Measurements from ENCODE around the gene TMEM131L. TPM values are rescaled to one million over a fixed set of nuclear protein-coding genes. Genes with fewer than 3 reads are reported as not detected.

Gene TMEM131L
- polyA plus RNA-seq, 2 of the 4 experiments (the other 2 are of a cell fraction): 3.4 to 5.0 TPM

- H3K4me1 ChIP-seq: no peaks in the 10 kb centered on the region; the same call in 2 of the 3 replicates
- TF ChIP-seq NFE2L2 (conservative IDR thresholded peaks at IDR 0.05; ENCODE audit: low read length) (no peak), MAFK (IDR thresholded peaks at IDR 0.05; ENCODE audit: partially characterized antibody) (no peak), HOXB13 (CRISPR knock-in tag; IDR thresholded peaks at IDR 0.05; ENCODE audit: low read depth) (no peak), TFCP2L1 (CRISPR knock-in tag; IDR thresholded peaks at IDR 0.05) (no peak), ZSCAN20 (CRISPR knock-in tag; IDR thresholded peaks at IDR 0.05) (no peak), MAZ (IDR thresholded peaks at IDR 0.05; ENCODE audit: borderline replicate concordance, low read depth, low read length) (no peak)
- FAIRE-seq (no peak), ATAC-seq (no peak), DNase-seq (ENCODE audit: low read depth in 1 of 2, low spot score in 1 of 2) (no peak)
- no peak overlapping the region for H3K27ac ChIP-seq
- ChIA-PET CTCF (no interaction called here), POLR2A (interaction anchor here (1.1 kb wide), 1 partner anchor 59 kb away, joined by 3 read pairs; the partner anchor contains the start of gene TMEM131L)
- no peak overlapping the region for H3K4me3 ChIP-seq
- WGBS (ENCODE audit: missing lambda C conversion rate): 89% methylated on average over 4 of the region's 4 CpGs
- no peaks in the 10 kb centered on the region for H3K9me3 ChIP-seq
- no peak overlapping the region for H3K4me2 ChIP-seq
These were observed 58.5 kb downstream of the TMEM131L start for GRCh38 chr4:153524682-153525081.

GRCh38 chr4:153527690-153528089 lies 61.5 kb downstream of the TMEM131L start:
- H3K4me3 ChIP-seq: no peak overlapping the region
- H3K4me1 ChIP-seq: no peaks in the 10 kb centered on the region
- no peak for ATAC-seq
- no peaks in the 10 kb centered on the region for H3K9me3 ChIP-seq
- no peak overlapping the region for H3K27ac ChIP-seq
- no peak for DNase-seq (ENCODE audit: low read depth in 1 of 2, low spot score in 1 of 2)
- no peak for FAIRE-seq
- TF ChIP-seq ATOH8 (CRISPR knock-in tag; IDR thresholded peaks at IDR 0.05; ENCODE audit: low read depth) (no peak), POLR2A (IDR thresholded peaks at IDR 0.05; ENCODE audit: low read length) (no peak), HOXB13 (CRISPR knock-in tag; IDR thresholded peaks at IDR 0.05; ENCODE audit: low read depth) (no peak), HOXB5 (CRISPR knock-in tag; IDR thresholded peaks at IDR 0.05) (no peak)
- WGBS (ENCODE audit: missing lambda C conversion rate): 88% methylated on average over 11 of the region's 11 CpGs
- no peak overlapping the region for H3K4me2 ChIP-seq
- ChIA-PET CTCF (no interaction called here), POLR2A (no interaction called here)

- TF ChIP-seq GATA3 (IDR thresholded peaks at IDR 0.05; ENCODE audit: borderline replicate concordance): no peak
- TF ChIP-seq JUN (IDR thresholded peaks at IDR 0.05): no peak
- TF ChIP-seq POLR2A (IDR thresholded peaks at IDR 0.05; ENCODE audit: low read length): no peak
- TF ChIP-seq ATOH8 (CRISPR knock-in tag; IDR thresholded peaks at IDR 0.05; ENCODE audit: low read depth): no peak
- no peak for TF ChIP-seq MYC (IDR thresholded peaks at IDR 0.05; ENCODE audit: borderline replicate concordance, low read length)
- no peak for TF ChIP-seq BCL3 (IDR thresholded peaks at IDR 0.05)
- TF ChIP-seq JUNB (IDR thresholded peaks at IDR 0.05): no peak
- TF ChIP-seq SMC3 (IDR thresholded peaks at IDR 0.05): no peak
- no peak for TF ChIP-seq CEBPB (IDR thresholded peaks at IDR 0.05)
- no peak for TF ChIP-seq RARB (CRISPR knock-in tag; IDR thresholded peaks at IDR 0.05)
- no peak for TF ChIP-seq CHD2 (IDR thresholded peaks at IDR 0.05; ENCODE audit: low read length, partially characterized antibody)
- TF ChIP-seq NR3C1 (IDR thresholded peaks at IDR 0.05): no peak
- no peak for TF ChIP-seq USF2 (IDR thresholded peaks at IDR 0.05)
- TF ChIP-seq HMGXB4 (CRISPR knock-in tag; IDR thresholded peaks at IDR 0.05; ENCODE audit: borderline replicate concordance): no peak
- TF ChIP-seq TFCP2L1 (CRISPR knock-in tag; IDR thresholded peaks at IDR 0.05): no peak
- TF ChIP-seq EP300 (IDR thresholded peaks at IDR 0.05): no peak
- Histone ChIP-seq H3K4me1 (no peaks in the 10 kb centered on the region), H3K27ac (no peak overlapping the region), H3K9me3 (no peaks in the 10 kb centered on the region), H3K4me3 (no peak overlapping the region), H3K4me2 (no peak overlapping the region)
- FAIRE-seq (no peak), DNase-seq (ENCODE audit: low read depth in 1 of 2, low spot score in 1 of 2) (no peak), ATAC-seq (no peak)
- ChIA-PET POLR2A (no interaction called here), CTCF (no interaction called here)
- WGBS (ENCODE audit: missing lambda C conversion rate): 81% methylated on average over 6 of the region's 6 CpGs
These were observed 62.7 kb downstream of the TMEM131L start for GRCh38 chr4:153528705-153529485.

All from A549 (cell line).